Liver (tissue), 9 donors: ENCODE results near the gene VEZF1. TPM values are rescaled to one million over a fixed set of nuclear protein-coding genes. Genes with fewer than 3 reads are reported as not detected.

ENCODE experiments used
- DNase-seq: peaks from one replicate; pipeline ENCODE4 v3.0.0-alpha.2; 2017; ENCODE audit warnings: low spot score
- H3K27ac ChIP-seq, 2 donors: one replicate each; pipeline ENCODE4 v1.7.0; 2013; ENCODE audit warnings: inconsistent platforms in 2 of 2, low read length in 2 of 2, control low read depth in 1 of 2, low read depth in 1 of 2, mild to moderate bottlenecking in 1 of 2
- H3K27me3 ChIP-seq, 4 donors: one replicate each; pipeline versions ENCODE4 v1.6.1 to v1.7.0; 2013; ENCODE audit warnings: low read length in 3 of 4, inconsistent platforms in 1 of 4, mild to moderate bottlenecking in 1 of 4, moderate library complexity in 1 of 4; ENCODE audit not compliant: control insufficient read depth in 4 of 4, insufficient read depth in 4 of 4
- H3K36me3 ChIP-seq, 4 donors: one replicate each; pipeline versions ENCODE4 v1.6.1 to v1.7.0; 2013; ENCODE audit warnings: low read length in 3 of 4, mild to moderate bottlenecking in 3 of 4, low read depth in 1 of 4, moderate library complexity in 1 of 4; ENCODE audit not compliant: control insufficient read depth in 4 of 4, insufficient read depth in 3 of 4
- H3K4me1 ChIP-seq, 4 donors: one replicate each; pipeline versions ENCODE4 v1.6.1 to v1.7.0; 2013; ENCODE audit warnings: low read length in 3 of 4, mild to moderate bottlenecking in 3 of 4, moderate library complexity in 1 of 4; ENCODE audit not compliant: control insufficient read depth in 4 of 4, insufficient read depth in 4 of 4
- H3K4me3 ChIP-seq, 3 donors: one replicate each; pipeline versions ENCODE4 v1.6.1 to v1.7.0; 2013; ENCODE audit warnings: low read length in 3 of 3, control low read depth in 1 of 3, low read depth in 1 of 3, mild to moderate bottlenecking in 1 of 3
- H3K9ac ChIP-seq, 2 donors: one replicate each; pipeline ENCODE4 v1.7.0; 2013; ENCODE audit warnings: low read length in 2 of 2, mild to moderate bottlenecking in 2 of 2, moderate library complexity in 2 of 2, control low read depth in 1 of 2, low read depth in 1 of 2
- H3K9me3 ChIP-seq, 4 donors: one replicate each; pipeline versions ENCODE4 v1.6.1 to v1.7.0; 2013; ENCODE audit warnings: low read length in 3 of 4; ENCODE audit not compliant: control insufficient read depth in 4 of 4
- EGR1 ChIP-seq, 2 donors: IDR thresholded peaks; 2 replicates each; pipeline ENCODE4 v1.6.1; 2016 to 2018; ENCODE audit warnings: antibody characterized with exemption in 2 of 2, low read depth in 2 of 2
- FOXA1 ChIP-seq: IDR thresholded peaks from 2 replicates; pipeline ENCODE4 v1.6.1; 2016; ENCODE audit warnings: antibody characterized with exemption
- FOXA2 ChIP-seq: IDR thresholded peaks from 2 replicates; pipeline ENCODE4 v1.6.1; 2016; ENCODE audit warnings: antibody characterized with exemption
- GABPA ChIP-seq, 2 donors: IDR thresholded peaks in 1 of 2; conservative IDR thresholded peaks in 1 of 2; 2 replicates each; pipeline ENCODE4 v1.6.1; 2016; ENCODE audit warnings: antibody characterized with exemption in 2 of 2, mild to moderate bottlenecking in 1 of 2, moderate library complexity in 1 of 2
- HNF4A ChIP-seq, 2 donors: conservative IDR thresholded peaks; 2 replicates each; pipeline ENCODE4 v1.6.1; 2016; ENCODE audit warnings: antibody characterized with exemption in 2 of 2, mild to moderate bottlenecking in 2 of 2
- HNF4G ChIP-seq: IDR thresholded peaks from 2 replicates; pipeline ENCODE4 v1.6.1; 2016; ENCODE audit warnings: antibody characterized with exemption
- NR2F2 ChIP-seq: IDR thresholded peaks from 2 replicates; pipeline ENCODE4 v1.6.1; 2016; ENCODE audit warnings: antibody characterized with exemption
- RAD21 ChIP-seq, 2 donors: IDR thresholded peaks; 2 replicates each; pipeline ENCODE4 v1.6.1; 2016; ENCODE audit warnings: antibody characterized with exemption in 2 of 2, mild to moderate bottlenecking in 2 of 2
- RXRA ChIP-seq, 2 donors: IDR thresholded peaks; 2 replicates each; pipeline ENCODE4 v1.6.1; 2017 to 2018; ENCODE audit warnings: antibody characterized with exemption in 2 of 2, mild to moderate bottlenecking in 1 of 2
- SP1 ChIP-seq: IDR thresholded peaks from 2 replicates; pipeline ENCODE4 v1.6.1; 2018; ENCODE audit warnings: antibody characterized with exemption, mild to moderate bottlenecking
- TAF1 ChIP-seq: conservative IDR thresholded peaks from 2 replicates; pipeline ENCODE4 v1.6.1; 2016; ENCODE audit warnings: antibody characterized with exemption, mild to moderate bottlenecking
- YY1 ChIP-seq: IDR thresholded peaks from 2 replicates; pipeline ENCODE4 v1.6.1; 2016; ENCODE audit warnings: antibody characterized with exemption, mild to moderate bottlenecking
- WGBS: extraction: QIAGEN DNeasy Blood & Tissue Kit; methylation state at CpG from one replicate; pipeline ENCODE4 v1.1.7; 2013; 5-methylcytosine and 5-hydroxymethylcytosine counted together
- polyA plus RNA-seq, 2 donors: library from polyadenylated mRNA; stranded (reverse) in 1 of 2; unstranded in 1 of 2; fragments of 200-250 nt in 1 of 2; fragments of >200 nt in 1 of 2; fragmentation: Nextera tagmentation in 1 of 2; extraction: Ambion mirVana in 1 of 2; gene quantifications; one replicate each; pipeline versions ENCODE4 v1.2.1 to v1.2.3, GENCODE V29; 2013 to 2015
- total RNA-seq, 2 donors: library from RNA; depleted of rRNA; stranded (reverse); fragments of >200 nt; gene quantifications; one replicate each; pipeline ENCODE4 v1.2.3, GENCODE V29; 2014
- TF ChIP-seq, protein P1 (sequence below): IDR thresholded peaks from 2 replicates; pipeline ENCODE4 v1.6.1; 2016; ENCODE audit warnings: antibody characterized with exemption
- TF ChIP-seq, protein P2 (sequence below): IDR thresholded peaks from 2 replicates; pipeline ENCODE4 v1.6.1; 2016; ENCODE audit warnings: antibody characterized with exemption, mild to moderate bottlenecking
- TF ChIP-seq, protein P3 (sequence below): fragments of 150-350 bp; IDR thresholded peaks from 2 replicates; pipeline ENCODE4 v1.5.1; 2017; ENCODE audit warnings: improper control_type of control experiment, low read depth, low read length; ENCODE audit not compliant: missing input control
- TF ChIP-seq, protein P4 (sequence below): IDR thresholded peaks from 2 replicates; pipeline ENCODE4 v1.6.1; 2016; ENCODE audit warnings: antibody characterized with exemption
- TF ChIP-seq, protein P5 (sequence below): IDR thresholded peaks from 2 replicates; pipeline ENCODE4 v1.6.1; 2016; ENCODE audit warnings: antibody characterized with exemption
- donor health status: healthy.
- donor health status: healthy.
- donor health status: healthy.
- donor health status: healthy.
- donor health status: healthy.

VEZF1 gene
- total and polyA plus RNA-seq, 4 donors = 7.9 to 26.2 (median 11.4) TPM

DNA sequence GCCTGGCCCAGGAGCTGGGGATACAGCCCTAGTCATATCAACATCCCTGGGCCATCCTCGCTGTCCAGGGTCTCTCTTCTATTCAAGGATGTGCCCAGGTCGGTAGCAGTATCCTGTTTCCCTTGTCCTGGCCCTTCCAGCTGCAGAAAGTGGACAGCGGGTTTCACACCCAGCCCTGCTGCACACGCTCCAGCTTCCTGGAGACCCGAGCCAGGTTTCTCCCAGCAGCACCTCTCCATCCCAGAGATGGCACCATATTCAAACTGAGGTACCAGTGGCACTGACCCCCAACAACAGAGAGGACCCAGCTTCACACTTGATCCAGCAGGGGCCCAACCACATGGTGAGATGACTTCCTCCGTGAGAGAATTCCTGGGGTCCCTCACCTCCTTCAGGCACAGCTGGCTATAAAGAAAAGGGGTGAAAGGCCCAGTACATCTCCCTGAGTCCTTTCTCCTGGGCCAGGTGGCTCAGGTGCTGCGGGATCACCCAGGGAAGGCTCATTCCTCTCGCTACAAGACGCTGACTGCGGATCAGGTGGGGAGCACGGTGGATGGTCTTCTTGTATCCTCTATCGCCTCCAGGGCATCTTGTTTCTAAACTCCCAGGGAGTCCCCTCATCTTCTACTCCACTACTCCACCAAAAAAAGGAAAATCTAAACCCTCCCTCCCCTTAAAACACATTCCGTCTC is 34.2 kb downstream of the VEZF1 start:
- Histone ChIP-seq H3K9ac (no peak overlapping the region), H3K9me3 (no peaks in the 10 kb centered on the region), H3K27me3 (no peaks in the 10 kb centered on the region), H3K4me3 (peak overlapping the region in 1 of 3 donors; percentile 89), H3K4me1 (peaks cover 8 to 24% (median 20%) of the 10 kb centered on the region in 4 donors), H3K36me3 (no peaks in the 10 kb centered on the region), H3K27ac (peak overlapping the region in 1 of 2 donors; percentile 28)
- no peak for DNase-seq
- WGBS = 80% methylated on average over 13 of the region's 13 CpGs
- no peak for TF ChIP-seq HNF4G
- no peak for TF ChIP-seq RAD21 (IDR thresholded peaks at IDR 0.05)
- TF ChIP-seq, protein P1, sequence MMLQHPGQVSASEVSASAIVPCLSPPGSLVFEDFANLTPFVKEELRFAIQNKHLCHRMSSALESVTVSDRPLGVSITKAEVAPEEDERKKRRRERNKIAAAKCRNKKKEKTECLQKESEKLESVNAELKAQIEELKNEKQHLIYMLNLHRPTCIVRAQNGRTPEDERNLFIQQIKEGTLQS = no peak
- TF ChIP-seq, protein P2, sequence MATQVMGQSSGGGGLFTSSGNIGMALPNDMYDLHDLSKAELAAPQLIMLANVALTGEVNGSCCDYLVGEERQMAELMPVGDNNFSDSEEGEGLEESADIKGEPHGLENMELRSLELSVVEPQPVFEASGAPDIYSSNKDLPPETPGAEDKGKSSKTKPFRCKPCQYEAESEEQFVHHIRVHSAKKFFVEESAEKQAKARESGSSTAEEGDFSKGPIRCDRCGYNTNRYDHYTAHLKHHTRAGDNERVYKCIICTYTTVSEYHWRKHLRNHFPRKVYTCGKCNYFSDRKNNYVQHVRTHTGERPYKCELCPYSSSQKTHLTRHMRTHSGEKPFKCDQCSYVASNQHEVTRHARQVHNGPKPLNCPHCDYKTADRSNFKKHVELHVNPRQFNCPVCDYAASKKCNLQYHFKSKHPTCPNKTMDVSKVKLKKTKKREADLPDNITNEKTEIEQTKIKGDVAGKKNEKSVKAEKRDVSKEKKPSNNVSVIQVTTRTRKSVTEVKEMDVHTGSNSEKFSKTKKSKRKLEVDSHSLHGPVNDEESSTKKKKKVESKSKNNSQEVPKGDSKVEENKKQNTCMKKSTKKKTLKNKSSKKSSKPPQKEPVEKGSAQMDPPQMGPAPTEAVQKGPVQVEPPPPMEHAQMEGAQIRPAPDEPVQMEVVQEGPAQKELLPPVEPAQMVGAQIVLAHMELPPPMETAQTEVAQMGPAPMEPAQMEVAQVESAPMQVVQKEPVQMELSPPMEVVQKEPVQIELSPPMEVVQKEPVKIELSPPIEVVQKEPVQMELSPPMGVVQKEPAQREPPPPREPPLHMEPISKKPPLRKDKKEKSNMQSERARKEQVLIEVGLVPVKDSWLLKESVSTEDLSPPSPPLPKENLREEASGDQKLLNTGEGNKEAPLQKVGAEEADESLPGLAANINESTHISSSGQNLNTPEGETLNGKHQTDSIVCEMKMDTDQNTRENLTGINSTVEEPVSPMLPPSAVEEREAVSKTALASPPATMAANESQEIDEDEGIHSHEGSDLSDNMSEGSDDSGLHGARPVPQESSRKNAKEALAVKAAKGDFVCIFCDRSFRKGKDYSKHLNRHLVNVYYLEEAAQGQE = no peak
- TF ChIP-seq NR2F2 = no peak
- no peak for TF ChIP-seq EGR1 (IDR thresholded peaks at IDR 0.05; ENCODE audit: low read depth in 2 of 2)
- TF ChIP-seq YY1 = no peak
- TF ChIP-seq, protein P3, sequence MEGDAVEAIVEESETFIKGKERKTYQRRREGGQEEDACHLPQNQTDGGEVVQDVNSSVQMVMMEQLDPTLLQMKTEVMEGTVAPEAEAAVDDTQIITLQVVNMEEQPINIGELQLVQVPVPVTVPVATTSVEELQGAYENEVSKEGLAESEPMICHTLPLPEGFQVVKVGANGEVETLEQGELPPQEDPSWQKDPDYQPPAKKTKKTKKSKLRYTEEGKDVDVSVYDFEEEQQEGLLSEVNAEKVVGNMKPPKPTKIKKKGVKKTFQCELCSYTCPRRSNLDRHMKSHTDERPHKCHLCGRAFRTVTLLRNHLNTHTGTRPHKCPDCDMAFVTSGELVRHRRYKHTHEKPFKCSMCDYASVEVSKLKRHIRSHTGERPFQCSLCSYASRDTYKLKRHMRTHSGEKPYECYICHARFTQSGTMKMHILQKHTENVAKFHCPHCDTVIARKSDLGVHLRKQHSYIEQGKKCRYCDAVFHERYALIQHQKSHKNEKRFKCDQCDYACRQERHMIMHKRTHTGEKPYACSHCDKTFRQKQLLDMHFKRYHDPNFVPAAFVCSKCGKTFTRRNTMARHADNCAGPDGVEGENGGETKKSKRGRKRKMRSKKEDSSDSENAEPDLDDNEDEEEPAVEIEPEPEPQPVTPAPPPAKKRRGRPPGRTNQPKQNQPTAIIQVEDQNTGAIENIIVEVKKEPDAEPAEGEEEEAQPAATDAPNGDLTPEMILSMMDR = no peak
- TF ChIP-seq, protein P4, sequence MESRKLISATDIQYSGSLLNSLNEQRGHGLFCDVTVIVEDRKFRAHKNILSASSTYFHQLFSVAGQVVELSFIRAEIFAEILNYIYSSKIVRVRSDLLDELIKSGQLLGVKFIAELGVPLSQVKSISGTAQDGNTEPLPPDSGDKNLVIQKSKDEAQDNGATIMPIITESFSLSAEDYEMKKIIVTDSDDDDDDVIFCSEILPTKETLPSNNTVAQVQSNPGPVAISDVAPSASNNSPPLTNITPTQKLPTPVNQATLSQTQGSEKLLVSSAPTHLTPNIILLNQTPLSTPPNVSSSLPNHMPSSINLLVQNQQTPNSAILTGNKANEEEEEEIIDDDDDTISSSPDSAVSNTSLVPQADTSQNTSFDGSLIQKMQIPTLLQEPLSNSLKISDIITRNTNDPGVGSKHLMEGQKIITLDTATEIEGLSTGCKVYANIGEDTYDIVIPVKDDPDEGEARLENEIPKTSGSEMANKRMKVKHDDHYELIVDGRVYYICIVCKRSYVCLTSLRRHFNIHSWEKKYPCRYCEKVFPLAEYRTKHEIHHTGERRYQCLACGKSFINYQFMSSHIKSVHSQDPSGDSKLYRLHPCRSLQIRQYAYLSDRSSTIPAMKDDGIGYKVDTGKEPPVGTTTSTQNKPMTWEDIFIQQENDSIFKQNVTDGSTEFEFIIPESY = no peak

DNA sequence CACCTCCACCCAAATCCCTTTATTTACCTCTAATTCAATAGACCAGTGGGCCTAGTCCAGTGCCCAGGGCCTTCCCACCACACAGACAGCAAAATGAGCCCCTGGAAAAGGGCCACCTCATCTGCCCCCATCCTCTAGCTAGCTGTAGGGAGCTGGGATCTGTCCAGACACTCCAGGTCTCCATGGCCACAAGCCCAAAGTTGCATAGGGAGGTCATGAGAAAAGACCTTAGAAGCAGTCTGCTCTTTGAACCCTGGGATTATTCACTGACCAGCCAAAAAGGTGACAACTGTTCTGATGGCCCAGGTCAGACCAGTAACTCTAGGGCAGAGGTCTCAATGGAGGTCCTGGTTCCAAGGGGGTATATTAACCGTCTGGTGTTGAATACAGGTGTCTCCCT is 34.8 kb downstream of the VEZF1 start:
- peaks cover 8 to 24% (median 20%) of the 10 kb centered on the region in 4 donors for H3K4me1 ChIP-seq
- no peak overlapping the region for H3K27ac ChIP-seq
- no peak overlapping the region for H3K9ac ChIP-seq
- no peaks in the 10 kb centered on the region for H3K36me3 ChIP-seq
- no peak overlapping the region for H3K4me3 ChIP-seq
- WGBS = 48% methylated on average over 1 of the region's 1 CpG
- no peak for DNase-seq
- no peaks in the 10 kb centered on the region for H3K9me3 ChIP-seq
- no peaks in the 10 kb centered on the region for H3K27me3 ChIP-seq
- TF ChIP-seq, protein P4 = peak; percentile 20
- TF ChIP-seq, protein P3 = no peak
- peak; percentile 73 to 81 for TF ChIP-seq RXRA (IDR thresholded peaks at IDR 0.05)
- peak; percentile 46 for TF ChIP-seq HNF4G
- TF ChIP-seq, protein P5, sequence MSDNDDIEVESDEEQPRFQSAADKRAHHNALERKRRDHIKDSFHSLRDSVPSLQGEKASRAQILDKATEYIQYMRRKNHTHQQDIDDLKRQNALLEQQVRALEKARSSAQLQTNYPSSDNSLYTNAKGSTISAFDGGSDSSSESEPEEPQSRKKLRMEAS = no peak
- TF ChIP-seq GABPA (IDR thresholded peaks at IDR 0.05 in 1 of 2, conservative IDR thresholded peaks at IDR 0.05 in 1 of 2) = no peak
- no peak for TF ChIP-seq FOXA1
- TF ChIP-seq, protein P1 = no peak
- TF ChIP-seq YY1 = peak; percentile 60
- peak; percentile 60 for TF ChIP-seq SP1
- no peak for TF ChIP-seq EGR1 (IDR thresholded peaks at IDR 0.05; ENCODE audit: low read depth in 2 of 2)
- no peak for TF ChIP-seq TAF1
- peak; percentile 84 to 90 for TF ChIP-seq HNF4A (conservative IDR thresholded peaks at IDR 0.05)
- TF ChIP-seq FOXA2 = no peak
- TF ChIP-seq NR2F2 = peak; percentile 56
